Fibroblast of villous mesenchyme (primary cell): ENCODE measurements around the gene BTNL9. TPM values are rescaled to one million over a fixed set of nuclear protein-coding genes. Genes with fewer than 3 reads are reported as not detected.

Experiments
- DNase-seq: peaks from one replicate; pipeline ENCODE4 v3.0.0-alpha.2; 2010; ENCODE audit warnings: low read depth
- H3K4me3 ChIP-seq: 2 replicates; pipeline ENCODE4 v1.5.1; 2011; ENCODE audit warnings: low read depth, mild to moderate bottlenecking, low read length
- total RNA-seq: library from RNA; depleted of rRNA; stranded (reverse); fragments of >200 nt; gene quantifications from 2 replicates; pipeline ENCODE4 v1.2.3, GENCODE V29; 2012
- TF ChIP-seq, protein P1 (sequence below): IDR thresholded peaks from 2 replicates; pipeline ENCODE4 v1.5.1; 2012; ENCODE audit warnings: low read depth, mild to moderate bottlenecking, low read length; ENCODE audit not compliant: insufficient read depth

The BTNL9 gene
- total RNA-seq, 1 donor = not detected

DNA sequence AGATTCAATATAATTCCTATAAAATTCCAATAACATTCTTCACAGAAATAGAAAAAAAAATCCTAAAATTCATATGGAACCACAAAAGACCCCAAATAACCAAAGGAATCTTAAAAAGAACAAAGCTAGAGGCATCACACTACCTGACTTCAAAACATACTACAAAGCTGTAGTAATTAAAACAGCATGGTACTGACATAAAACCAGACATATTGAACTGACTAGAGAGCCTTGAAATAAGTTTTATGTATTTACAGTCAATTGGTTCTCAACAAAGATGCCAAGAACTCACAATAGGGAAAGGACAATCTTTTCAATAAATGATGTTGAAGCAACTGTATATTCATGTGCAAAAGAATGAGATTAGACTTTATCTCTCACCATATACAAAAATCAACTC lies 36.9 kb downstream of the BTNL9 start:
- no peak overlapping the region for H3K4me3 ChIP-seq
- no peak for DNase-seq
- TF ChIP-seq, protein P1, sequence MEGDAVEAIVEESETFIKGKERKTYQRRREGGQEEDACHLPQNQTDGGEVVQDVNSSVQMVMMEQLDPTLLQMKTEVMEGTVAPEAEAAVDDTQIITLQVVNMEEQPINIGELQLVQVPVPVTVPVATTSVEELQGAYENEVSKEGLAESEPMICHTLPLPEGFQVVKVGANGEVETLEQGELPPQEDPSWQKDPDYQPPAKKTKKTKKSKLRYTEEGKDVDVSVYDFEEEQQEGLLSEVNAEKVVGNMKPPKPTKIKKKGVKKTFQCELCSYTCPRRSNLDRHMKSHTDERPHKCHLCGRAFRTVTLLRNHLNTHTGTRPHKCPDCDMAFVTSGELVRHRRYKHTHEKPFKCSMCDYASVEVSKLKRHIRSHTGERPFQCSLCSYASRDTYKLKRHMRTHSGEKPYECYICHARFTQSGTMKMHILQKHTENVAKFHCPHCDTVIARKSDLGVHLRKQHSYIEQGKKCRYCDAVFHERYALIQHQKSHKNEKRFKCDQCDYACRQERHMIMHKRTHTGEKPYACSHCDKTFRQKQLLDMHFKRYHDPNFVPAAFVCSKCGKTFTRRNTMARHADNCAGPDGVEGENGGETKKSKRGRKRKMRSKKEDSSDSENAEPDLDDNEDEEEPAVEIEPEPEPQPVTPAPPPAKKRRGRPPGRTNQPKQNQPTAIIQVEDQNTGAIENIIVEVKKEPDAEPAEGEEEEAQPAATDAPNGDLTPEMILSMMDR = no peak

GRCh38 chr5:181081989-181082388 lies 41.9 kb downstream of the BTNL9 start:
- no peak for DNase-seq
- H3K4me3 ChIP-seq = no peak overlapping the region
- TF ChIP-seq, protein P1 = no peak

DNA sequence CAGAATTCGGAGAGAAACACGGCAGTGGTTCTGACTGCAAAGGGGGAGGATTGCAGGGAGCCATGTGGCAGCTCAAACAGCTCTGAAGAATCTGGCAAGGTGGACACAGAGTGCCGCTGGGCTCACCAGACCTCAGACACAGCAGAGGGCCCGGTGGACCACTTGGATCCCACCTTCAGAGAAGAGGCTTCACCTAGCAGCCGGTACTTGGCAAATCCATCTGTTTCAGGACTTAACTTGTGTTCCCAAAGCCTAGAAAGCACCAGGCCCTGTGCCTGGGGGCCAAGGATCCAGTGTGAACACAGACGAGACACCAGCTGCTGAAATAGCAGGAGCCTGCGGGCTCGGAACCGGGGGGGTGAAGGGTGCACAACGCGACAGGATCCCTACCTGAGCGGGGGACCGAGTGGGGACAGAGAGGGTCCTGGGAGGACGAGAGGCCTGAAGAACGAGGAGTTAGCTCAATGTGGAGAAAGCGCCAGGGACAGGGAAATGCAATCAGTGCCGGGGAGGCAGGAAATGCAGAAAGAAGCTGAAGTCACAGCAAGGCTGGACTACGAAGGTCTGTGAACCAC lies 44.6 kb downstream of the BTNL9 start:
- TF ChIP-seq, protein P1 = no peak
- DNase-seq = no peak

GRCh38 chr5:181086026-181086883 lies 46.2 kb downstream of the BTNL9 start:
- TF ChIP-seq, protein P1 = no peak
- no peak overlapping the region for H3K4me3 ChIP-seq

More for the DNA sequence above, 44.6 kb downstream of the BTNL9 start:
- H3K4me3 ChIP-seq = no peak overlapping the region

DNA sequence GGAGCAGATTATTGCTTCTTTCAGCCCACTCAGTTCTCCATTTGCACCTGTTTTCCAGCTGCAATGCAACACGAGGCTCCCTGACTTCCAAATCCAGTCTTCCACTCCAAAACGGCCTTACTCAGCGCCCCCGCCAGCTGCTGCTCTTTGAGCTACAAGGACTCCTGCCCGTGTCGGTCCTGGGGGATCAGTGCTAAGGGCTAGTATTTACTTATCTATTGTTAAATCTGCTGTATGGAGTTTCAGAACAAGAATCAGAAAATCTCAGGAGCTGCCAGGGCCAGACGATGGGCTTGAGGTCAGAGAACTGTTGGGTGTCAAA lies 46.8 kb downstream of the BTNL9 start:
- TF ChIP-seq, protein P1 = no peak
- DNase-seq = no peak
- no peak overlapping the region for H3K4me3 ChIP-seq

More at GRCh38 chr5:181086026-181086883, 46.2 kb downstream of the BTNL9 start:
- no peak for DNase-seq

DNA sequence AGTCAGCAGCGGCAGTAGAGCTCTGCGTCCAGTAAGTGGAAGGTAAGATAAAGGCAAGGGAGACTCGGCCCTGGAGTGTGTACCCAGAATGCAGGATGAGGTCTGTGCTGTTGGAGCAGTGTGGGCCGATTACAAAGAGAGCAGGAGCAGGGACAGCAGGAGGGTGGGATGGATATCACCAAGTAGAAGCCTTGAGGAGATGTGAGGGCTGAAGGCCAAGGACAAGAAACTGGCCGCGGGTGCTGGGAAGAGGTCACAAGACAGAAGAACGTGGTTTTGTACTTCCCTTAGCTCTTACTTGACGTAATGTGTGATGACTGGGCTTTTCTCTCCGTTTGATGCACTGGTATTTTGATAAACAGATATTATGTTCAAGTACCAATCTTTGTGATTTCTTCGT lies 47.2 kb downstream of the BTNL9 start:
- no peak overlapping the region for H3K4me3 ChIP-seq
- TF ChIP-seq, protein P1 = no peak
- DNase-seq = no peak
